Stimulated activated CD4-positive, alpha-beta T cell treated with anti-CD3 and anti-CD28 coated beads, Interleukin-1b, Interleukin-23, amount 100 ng/mL, for 1 hour (primary cell): ENCODE results near the gene RRP12.

ENCODE experiments used
- DNase-seq, 2 donors: peaks; one replicate each; pipeline ENCODE4 v3.0.0-alpha.2; 2020; ENCODE audit warnings: low read depth in 2 of 2

The RRP12 gene

DNA sequence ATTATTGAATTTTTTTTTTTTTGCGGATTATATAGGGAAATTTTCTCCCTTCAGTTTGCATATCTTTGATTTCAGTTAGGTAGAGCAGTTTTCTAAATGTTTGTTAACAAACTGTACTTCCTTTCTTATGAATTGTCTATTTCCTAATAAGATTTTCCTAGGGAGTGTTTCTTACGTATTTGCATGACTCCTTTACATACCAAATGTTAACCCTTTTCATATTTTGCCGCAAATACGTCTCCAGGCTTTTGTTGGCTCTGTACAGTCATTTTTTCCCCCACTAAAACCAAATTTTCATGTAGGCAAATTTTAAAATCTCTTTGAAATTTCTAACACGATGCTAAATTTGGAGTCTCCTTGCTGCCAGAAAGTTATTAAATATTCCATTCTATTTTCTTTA, 64.7 kb downstream of the RRP12 start:
- DNase-seq: no peak

GRCh38 chr10:97336006-97336405, 65.1 kb downstream of the RRP12 start:
- no peak for DNase-seq

DNA sequence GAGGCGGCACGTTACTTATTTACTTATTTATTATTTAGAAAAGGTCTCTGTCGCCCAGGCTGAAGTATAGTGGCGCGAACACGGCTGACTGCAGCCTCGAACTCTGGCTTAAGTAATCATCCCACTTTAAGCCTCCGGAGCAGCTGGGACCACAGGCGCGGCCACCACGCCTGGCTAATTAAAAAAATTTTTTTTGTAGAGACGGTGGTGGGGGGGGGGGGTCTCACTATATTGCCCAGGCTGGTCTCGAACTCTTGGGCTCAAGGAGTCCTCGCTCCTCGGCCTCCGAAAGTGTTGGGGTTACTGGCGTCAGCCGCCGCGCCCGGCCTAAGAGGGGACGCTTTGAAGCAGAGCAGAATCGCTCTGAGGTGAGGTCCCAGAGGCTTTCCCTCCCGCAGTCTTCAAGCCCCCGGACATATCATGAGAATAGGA, 65.9 kb downstream of the RRP12 start:
- DNase-seq: no peak

DNA sequence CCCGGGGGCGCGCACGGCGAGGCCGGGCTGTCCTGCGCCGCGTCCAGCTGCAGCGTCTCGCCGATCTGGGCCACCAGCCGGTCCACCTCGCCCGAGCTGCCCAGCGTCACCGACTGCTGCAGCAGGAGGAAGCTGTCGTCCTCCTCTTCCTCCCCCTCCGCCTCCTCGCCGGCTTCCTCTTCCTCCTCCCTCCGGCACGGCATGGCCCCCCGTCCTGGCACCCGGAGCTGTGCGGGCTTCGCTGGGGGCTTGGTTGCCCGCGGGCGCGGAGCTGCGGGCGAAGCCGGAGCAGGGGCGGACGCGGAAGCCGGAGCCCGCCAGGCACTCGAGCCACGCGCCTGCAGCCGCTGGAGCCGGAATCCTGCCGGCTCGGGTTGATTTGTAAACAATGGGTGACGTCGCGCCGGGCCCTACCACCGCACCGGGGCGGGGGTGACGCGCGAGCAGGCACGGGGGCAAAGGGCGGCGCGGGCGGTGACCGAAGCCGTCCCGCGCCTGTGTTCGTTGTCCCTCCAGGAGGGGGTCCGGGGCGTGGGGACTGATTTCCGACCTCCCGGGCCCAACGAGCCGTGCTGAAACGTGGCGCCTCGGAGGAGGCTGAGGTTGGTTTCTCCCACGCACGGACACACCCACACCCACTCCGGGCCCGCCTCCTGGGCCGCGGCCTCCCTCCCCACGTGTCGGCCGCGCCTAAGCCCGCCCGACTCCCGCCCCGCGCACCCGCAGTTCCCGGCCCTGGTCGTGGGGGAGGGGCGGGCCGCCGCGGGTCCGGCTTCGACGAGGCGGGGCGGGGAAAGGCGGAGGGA, 66.6 kb downstream of the RRP12 start, which contains the start of gene FRAT2:
FRAT2 (minus strand) TSS at position 360 of the 806 bp plus-strand sequence; CDS start at position 203, 157 bp downstream.
- peak; percentile 59 to 76 for DNase-seq

DNA sequence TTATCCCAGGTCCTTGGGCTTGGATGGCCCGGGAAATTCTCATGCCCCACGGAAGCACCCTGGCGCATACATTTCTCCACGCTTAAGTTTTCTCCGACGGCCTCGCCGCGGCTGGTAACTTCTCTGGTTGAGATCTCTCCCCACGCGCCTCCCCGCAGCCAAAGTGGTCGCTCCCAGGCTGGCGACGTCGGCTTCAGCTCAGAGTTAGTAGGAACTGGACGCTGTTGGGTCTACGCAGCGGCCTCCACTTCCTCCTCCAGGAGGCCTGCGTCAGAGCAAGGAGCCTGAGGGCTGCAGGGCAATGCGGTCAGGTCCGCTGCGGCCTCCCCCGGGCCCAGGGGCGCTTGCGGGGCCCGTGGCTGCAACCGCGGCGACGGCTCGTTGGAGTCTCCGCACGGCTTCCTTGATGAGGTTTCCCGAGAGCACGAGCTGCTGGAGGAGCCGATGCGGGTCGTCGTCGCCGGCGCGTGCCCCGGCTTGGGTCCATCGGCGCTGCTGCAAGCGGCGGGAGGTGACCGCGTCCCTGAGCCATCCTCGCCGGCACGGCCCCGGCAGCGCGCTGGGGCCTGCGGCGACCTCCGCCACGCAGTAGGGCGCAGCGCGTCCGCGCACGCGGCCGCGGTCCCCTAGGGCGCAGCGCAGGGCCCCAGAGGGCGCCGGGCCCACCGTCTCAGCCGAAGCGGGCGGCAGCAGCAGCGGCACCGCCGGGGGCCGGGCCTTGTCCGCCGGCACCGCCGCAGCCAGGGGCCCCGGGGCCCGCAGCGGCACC, 67.4 kb downstream of the RRP12 start:
- DNase-seq: no peak

GRCh38 chr10:97333351-97333600, 67.9 kb downstream of the RRP12 start:
- no peak for DNase-seq

- no peak for DNase-seq
Observed at GRCh38 chr10:97332591-97333350, 68.4 kb downstream of the RRP12 start.

- DNase-seq: no peak
Observed at GRCh38 chr10:97331153-97331703, 69.9 kb downstream of the RRP12 start.

DNA sequence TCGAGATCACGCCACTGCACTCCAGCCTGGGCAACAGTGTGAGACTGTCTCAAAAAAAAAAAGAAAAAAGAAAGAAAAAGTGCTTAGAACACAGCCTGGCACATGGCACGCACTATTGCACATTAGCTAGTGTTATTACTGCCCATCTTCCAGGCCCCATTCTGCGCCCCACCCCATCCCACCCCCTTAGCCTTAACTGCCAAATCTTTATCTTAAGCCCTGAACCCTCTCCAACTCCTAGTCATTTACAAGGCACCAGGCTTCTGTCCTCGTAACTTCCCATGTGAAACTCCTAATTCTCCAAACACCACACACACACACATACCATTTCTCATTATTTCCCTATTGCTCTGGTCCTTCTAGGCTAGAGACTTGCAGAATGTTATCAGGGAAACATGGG, 71.4 kb downstream of the RRP12 start:
- no peak for DNase-seq

- DNase-seq: no peak
Observed at GRCh38 chr10:97328646-97329453, 72.3 kb downstream of the RRP12 start.

DNA sequence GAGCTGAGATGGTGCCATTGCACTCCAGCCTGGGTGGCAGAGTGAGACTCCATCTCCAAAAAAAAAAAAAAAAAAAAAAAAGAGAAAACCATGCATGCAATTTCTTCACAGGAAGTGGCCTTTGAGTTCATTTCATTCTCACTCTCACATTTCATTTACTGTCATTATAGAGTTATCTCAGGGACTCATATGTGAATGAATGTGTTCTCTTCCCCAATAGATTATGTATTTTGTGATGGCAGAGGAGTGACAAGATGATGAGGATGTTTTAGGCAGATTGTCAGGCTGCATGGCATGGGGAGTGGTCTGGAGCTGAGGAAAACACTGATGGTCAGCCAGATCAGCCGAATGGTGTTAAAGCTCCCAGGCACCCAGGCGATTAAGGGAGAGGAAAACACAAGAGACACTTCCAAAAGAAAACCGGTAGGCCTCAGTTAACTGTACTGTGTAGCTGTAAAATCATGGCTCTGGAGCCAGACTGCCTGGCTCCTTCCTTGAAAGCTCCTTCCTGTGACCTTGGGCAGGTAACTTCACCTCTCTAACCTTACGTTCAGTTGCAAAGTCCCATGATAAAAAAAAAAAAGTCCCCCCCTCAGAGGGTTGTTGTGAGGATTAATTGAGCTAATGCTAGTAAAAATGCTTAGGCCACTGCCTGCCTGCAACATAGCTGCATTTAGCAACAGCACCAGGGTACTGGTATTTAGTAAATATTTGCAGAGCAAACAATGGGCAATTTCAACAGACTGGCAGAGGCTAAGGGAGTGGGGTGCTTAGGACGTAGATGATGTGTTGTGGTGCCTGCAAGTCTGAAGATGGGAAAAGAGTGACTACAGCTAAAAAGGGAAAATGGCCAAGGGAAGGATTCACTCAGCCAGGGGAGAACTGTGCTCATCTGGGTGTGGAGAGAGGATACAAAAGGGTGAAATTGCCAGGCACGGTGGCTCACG, 73.5 kb downstream of the RRP12 start:
- DNase-seq: no peak

GRCh38 chr10:97325754-97326153, 75.4 kb downstream of the RRP12 start:
- DNase-seq: no peak

GRCh38 chr10:97323501-97323900, 77.6 kb downstream of the RRP12 start:
- no peak for DNase-seq

- DNase-seq: no peak
Observed at GRCh38 chr10:97321804-97322190, 79.3 kb downstream of the RRP12 start.

- DNase-seq: no peak
Observed at GRCh38 chr10:97321032-97321803, 79.9 kb downstream of the RRP12 start.

DNA sequence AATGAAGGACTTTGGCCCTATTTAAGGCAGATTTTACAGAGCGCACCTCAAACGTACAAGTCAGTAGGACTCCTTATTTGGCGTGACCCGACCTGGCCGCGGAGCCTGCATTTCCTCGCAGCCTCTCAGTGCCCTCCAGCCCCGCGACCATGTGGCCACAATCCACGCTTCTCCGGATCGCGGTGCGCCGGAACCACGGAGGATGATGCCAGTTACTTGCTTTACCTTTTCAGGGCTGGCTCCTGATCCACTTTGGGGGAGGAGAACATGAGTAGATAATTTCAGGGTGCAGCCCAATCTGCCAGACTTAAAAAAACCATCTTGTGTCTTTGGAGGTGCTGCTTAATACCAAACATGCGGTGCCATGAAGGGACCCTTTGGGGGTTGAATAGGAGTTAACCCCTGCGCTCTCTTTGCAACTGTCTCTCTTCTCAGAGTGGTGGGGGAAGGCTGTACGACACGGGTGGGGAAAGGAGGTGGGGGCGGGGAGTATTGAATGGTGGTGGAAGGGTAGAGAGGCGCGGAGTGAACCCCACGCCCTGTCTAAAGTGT, 80.6 kb downstream of the RRP12 start:
- DNase-seq: no peak

- DNase-seq: peak in 1 of 2 donors; percentile 27
Observed at GRCh38 chr10:97319671-97320479, 81.3 kb downstream of the RRP12 start.
